HepG2 (cell line): ENCODE data around the gene SAMD4B. TPM values are rescaled to one million over a fixed set of nuclear protein-coding genes. Genes with fewer than 3 reads are reported as not detected.

ENCODE experiments used
- CC2D1A ChIP-seq: sonication (generic); formaldehyde crosslinking; IDR thresholded peaks from 2 replicates; pipeline ENCODE4 v1.8.1; 2023; ENCODE audit warnings: mild to moderate bottlenecking, missing genetic modification reagents
- HNRNPLL ChIP-seq: fragments of 200-400 bp; formaldehyde crosslinking; IDR thresholded peaks from 2 replicates; pipeline ENCODE4 v1.6.1; 2017; ENCODE audit warnings: mild to moderate bottlenecking, low read depth, low read length; ENCODE audit not compliant: poor library complexity, severe bottlenecking
- HOXA5 ChIP-seq: sonication (generic); formaldehyde crosslinking; IDR thresholded peaks from 2 replicates; pipeline ENCODE4 v1.4.0; 2020; ENCODE audit warnings: missing genetic modification reagents
- KLF11 ChIP-seq: IDR thresholded peaks from 2 replicates; pipeline ENCODE4 v1.6.1; 2016; ENCODE audit warnings: missing compliant biosample characterization
- SRSF1 ChIP-seq: fragments of 200-400 bp; formaldehyde crosslinking; optimal IDR thresholded peaks from 2 replicates; pipeline ENCODE3; 2017; ENCODE audit warnings: mild to moderate bottlenecking, low read depth, low read length, moderate library complexity
- ZNF782 ChIP-seq: sonication (generic); formaldehyde crosslinking; IDR thresholded peaks from 2 replicates; pipeline ENCODE4 v1.4.0; 2020; ENCODE audit warnings: missing genetic modification reagents, mild to moderate bottlenecking, borderline replicate concordance
- polyA plus RNA-seq, 8 experiments: library from polyadenylated mRNA; depleted of rRNA in 3 of 8; stranded (reverse) in 7 of 8; unstranded in 1 of 8; fragments of >200 nt; fragmentation: Illumina TruSeq in 4 of 8; extraction: Trizol in 4 of 8; gene quantifications; 2 replicates each; pipeline versions ENCODE4 v1.2.1 to v1.2.3, GENCODE V29; 2011 to 2016; ENCODE audit warnings: low read depth in 4 of 8, missing spikeins in 1 of 8, mixed read lengths in 1 of 8; ENCODE audit not compliant: insufficient read depth in 1 of 8
- total RNA-seq, 5 experiments: library from RNA; depleted of rRNA; stranded (reverse); fragments of >200 nt; fragmentation: Illumina TruSeq; extraction: Trizol; gene quantifications; 2 replicates each; pipeline ENCODE4 v1.2.3, GENCODE V29; 2016; ENCODE audit warnings: low read depth in 1 of 5
- TF ChIP-seq, protein P1 (sequence below): IDR thresholded peaks from 2 replicates; pipeline ENCODE4 v1.6.1; 2016; ENCODE audit warnings: low read depth, missing genetic modification reagents, missing compliant biosample characterization
- TF ChIP-seq, protein P2 (sequence below): sonication (generic); formaldehyde crosslinking; IDR thresholded peaks from 2 replicates; pipeline ENCODE4 v1.9.0; 2021; ENCODE audit warnings: missing genetic modification reagents, mild to moderate bottlenecking, borderline replicate concordance
- TF ChIP-seq, protein P3 (sequence below): sonication (generic); formaldehyde crosslinking; IDR thresholded peaks from 2 replicates; pipeline ENCODE4 v1.4.0; 2020; ENCODE audit warnings: missing genetic modification reagents
- TF ChIP-seq, protein P4 (sequence below): sonication (generic); formaldehyde crosslinking; IDR thresholded peaks from 2 replicates; pipeline ENCODE4 v1.4.0; 2020; ENCODE audit warnings: missing genetic modification reagents, low read depth, mild to moderate bottlenecking, borderline replicate concordance
- TF ChIP-seq, protein P5 (sequence below): sonication (generic); formaldehyde crosslinking; IDR thresholded peaks from 2 replicates; pipeline ENCODE4 v1.4.0; 2020; ENCODE audit warnings: missing genetic modification reagents

Gene SAMD4B
- total and polyA plus RNA-seq, 2 of the 13 experiments (the other 11 are each of a cell fraction or from before 2014, with no cell fraction given): 26.0 to 31.8 TPM

DNA sequence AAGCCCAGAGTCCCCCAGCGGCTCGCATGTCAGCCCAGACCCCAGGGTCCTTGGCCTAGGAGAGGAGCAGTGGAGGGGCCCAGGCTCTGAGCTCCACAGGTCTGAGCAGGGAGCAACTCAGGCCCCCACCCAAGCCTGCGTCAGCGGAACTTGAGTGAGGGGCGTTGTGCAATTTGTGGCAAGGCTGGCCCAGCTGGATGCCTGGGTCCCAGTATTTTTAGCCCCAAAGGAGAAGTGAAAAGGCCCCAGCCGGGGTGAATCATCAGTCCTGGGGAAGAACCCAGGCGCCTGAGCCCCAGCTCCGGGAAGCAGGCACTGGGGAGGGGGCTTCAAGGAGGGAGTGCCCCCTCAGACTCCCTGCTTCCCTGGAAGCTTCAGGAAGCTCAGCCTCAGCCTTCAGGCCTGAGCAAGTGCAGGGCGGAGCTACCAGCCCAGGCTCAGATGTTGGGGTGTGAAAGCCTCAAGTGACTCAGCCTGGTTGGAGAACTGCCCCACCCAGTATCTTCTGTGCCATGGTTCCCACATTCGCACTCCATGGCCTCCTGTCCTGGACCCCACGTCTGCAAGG, 56.2 kb downstream of the SAMD4B start (continued):
- TF ChIP-seq, protein P1, sequence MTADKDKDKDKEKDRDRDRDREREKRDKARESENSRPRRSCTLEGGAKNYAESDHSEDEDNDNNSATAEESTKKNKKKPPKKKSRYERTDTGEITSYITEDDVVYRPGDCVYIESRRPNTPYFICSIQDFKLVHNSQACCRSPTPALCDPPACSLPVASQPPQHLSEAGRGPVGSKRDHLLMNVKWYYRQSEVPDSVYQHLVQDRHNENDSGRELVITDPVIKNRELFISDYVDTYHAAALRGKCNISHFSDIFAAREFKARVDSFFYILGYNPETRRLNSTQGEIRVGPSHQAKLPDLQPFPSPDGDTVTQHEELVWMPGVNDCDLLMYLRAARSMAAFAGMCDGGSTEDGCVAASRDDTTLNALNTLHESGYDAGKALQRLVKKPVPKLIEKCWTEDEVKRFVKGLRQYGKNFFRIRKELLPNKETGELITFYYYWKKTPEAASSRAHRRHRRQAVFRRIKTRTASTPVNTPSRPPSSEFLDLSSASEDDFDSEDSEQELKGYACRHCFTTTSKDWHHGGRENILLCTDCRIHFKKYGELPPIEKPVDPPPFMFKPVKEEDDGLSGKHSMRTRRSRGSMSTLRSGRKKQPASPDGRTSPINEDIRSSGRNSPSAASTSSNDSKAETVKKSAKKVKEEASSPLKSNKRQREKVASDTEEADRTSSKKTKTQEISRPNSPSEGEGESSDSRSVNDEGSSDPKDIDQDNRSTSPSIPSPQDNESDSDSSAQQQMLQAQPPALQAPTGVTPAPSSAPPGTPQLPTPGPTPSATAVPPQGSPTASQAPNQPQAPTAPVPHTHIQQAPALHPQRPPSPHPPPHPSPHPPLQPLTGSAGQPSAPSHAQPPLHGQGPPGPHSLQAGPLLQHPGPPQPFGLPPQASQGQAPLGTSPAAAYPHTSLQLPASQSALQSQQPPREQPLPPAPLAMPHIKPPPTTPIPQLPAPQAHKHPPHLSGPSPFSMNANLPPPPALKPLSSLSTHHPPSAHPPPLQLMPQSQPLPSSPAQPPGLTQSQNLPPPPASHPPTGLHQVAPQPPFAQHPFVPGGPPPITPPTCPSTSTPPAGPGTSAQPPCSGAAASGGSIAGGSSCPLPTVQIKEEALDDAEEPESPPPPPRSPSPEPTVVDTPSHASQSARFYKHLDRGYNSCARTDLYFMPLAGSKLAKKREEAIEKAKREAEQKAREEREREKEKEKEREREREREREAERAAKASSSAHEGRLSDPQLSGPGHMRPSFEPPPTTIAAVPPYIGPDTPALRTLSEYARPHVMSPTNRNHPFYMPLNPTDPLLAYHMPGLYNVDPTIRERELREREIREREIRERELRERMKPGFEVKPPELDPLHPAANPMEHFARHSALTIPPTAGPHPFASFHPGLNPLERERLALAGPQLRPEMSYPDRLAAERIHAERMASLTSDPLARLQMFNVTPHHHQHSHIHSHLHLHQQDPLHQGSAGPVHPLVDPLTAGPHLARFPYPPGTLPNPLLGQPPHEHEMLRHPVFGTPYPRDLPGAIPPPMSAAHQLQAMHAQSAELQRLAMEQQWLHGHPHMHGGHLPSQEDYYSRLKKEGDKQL (CRISPR knock-in tag): no peak
- TF ChIP-seq, protein P2, sequence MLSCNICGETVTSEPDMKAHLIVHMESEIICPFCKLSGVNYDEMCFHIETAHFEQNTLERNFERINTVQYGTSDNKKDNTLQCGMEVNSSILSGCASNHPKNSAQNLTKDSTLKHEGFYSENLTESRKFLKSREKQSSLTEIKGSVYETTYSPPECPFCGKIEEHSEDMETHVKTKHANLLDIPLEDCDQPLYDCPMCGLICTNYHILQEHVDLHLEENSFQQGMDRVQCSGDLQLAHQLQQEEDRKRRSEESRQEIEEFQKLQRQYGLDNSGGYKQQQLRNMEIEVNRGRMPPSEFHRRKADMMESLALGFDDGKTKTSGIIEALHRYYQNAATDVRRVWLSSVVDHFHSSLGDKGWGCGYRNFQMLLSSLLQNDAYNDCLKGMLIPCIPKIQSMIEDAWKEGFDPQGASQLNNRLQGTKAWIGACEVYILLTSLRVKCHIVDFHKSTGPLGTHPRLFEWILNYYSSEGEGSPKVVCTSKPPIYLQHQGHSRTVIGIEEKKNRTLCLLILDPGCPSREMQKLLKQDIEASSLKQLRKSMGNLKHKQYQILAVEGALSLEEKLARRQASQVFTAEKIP (CRISPR knock-in tag): no peak
- TF ChIP-seq, protein P3, sequence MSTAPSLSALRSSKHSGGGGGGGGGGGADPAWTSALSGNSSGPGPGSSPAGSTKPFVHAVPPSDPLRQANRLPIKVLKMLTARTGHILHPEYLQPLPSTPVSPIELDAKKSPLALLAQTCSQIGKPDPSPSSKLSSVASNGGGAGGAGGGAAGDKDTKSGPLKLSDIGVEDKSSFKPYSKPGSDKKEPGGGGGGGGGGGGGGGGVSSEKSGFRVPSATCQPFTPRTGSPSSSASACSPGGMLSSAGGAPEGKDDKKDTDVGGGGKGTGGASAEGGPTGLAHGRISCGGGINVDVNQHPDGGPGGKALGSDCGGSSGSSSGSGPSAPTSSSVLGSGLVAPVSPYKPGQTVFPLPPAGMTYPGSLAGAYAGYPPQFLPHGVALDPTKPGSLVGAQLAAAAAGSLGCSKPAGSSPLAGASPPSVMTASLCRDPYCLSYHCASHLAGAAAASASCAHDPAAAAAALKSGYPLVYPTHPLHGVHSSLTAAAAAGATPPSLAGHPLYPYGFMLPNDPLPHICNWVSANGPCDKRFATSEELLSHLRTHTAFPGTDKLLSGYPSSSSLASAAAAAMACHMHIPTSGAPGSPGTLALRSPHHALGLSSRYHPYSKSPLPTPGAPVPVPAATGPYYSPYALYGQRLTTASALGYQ (CRISPR knock-in tag): no peak
- TF ChIP-seq HOXA5 (CRISPR knock-in tag) (no peak), CC2D1A (CRISPR knock-in tag) (no peak), KLF11 (0 out of 2 replicates have a peak, but pooled peaks have one; percentile 33), ZNF782 (CRISPR knock-in tag) (no peak), SRSF1 (peak; percentile 40), HNRNPLL (peak; percentile 44)
- TF ChIP-seq, protein P4, sequence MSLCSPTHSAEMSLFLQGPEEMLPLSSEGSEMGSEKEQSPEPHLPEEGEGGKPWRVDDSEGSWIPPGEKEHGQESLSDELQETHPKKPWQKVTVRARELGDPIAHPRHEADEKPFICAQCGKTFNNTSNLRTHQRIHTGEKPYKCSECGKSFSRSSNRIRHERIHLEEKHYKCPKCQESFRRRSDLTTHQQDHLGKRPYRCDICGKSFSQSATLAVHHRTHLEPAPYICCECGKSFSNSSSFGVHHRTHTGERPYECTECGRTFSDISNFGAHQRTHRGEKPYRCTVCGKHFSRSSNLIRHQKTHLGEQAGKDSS (CRISPR knock-in tag): no peak; the same call in 1 of the 2 replicates
- TF ChIP-seq, protein P5, sequence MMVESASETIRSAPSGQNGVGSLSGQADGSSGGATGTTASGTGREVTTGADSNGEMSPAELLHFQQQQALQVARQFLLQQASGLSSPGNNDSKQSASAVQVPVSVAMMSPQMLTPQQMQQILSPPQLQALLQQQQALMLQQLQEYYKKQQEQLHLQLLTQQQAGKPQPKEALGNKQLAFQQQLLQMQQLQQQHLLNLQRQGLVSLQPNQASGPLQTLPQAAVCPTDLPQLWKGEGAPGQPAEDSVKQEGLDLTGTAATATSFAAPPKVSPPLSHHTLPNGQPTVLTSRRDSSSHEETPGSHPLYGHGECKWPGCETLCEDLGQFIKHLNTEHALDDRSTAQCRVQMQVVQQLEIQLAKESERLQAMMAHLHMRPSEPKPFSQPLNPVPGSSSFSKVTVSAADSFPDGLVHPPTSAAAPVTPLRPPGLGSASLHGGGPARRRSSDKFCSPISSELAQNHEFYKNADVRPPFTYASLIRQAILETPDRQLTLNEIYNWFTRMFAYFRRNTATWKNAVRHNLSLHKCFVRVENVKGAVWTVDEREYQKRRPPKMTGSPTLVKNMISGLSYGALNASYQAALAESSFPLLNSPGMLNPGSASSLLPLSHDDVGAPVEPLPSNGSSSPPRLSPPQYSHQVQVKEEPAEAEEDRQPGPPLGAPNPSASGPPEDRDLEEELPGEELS (CRISPR knock-in tag): 0 out of 2 replicates have a peak, but pooled peaks have one; percentile 1
